GM21447 (cell line): ENCODE results near the gene GK.
A peak's percentile ranks its signal among the peaks of the same experiment; 100 is the strongest.
"Not testable (repeated sequence)": the region's sequence is repeated elsewhere in the genome, so short reads cannot be mapped to it uniquely, and the experiment has no call there.

ENCODE experiments used
- ATAC-seq: cut with Tn5 transposase; IDR thresholded peaks from one replicate; pipeline ENCODE4 v1.9.1; 2021; ENCODE audit not compliant: unreplicated experiment

Gene GK

GRCh38 chrX:30652527-30653414 lies 452 bp upstream of the GK start:
- peak; percentile 86 for ATAC-seq

- not testable (repeated sequence) for ATAC-seq
Observed at GRCh38 chrX:30654386-30654785, 1.2 kb downstream of the GK start.

- no peak for ATAC-seq
Observed at GRCh38 chrX:30654989-30655607, 1.9 kb downstream of the GK start.

DNA sequence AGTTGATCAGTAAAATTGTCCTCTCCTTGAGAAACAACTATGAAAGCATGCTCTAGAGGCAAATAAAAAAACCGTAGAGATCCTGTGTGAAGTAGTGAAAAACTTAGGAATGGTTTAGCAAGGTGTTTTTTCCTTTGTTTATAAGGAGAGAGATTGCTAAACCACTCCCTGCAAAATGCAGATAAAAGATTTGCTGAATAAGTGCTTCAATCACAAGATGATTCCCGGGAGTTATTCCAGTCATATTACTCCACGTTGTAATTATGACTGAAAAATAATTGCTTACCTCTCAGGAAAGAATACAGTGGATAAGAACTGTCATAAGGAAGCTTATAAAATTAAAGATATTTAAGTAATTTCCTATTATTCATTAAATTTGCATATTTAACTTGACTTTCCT lies 2.8 kb downstream of the GK start:
- no peak for ATAC-seq

GRCh38 chrX:30657196-30658161 lies 4.3 kb downstream of the GK start:
- no peak for ATAC-seq

DNA sequence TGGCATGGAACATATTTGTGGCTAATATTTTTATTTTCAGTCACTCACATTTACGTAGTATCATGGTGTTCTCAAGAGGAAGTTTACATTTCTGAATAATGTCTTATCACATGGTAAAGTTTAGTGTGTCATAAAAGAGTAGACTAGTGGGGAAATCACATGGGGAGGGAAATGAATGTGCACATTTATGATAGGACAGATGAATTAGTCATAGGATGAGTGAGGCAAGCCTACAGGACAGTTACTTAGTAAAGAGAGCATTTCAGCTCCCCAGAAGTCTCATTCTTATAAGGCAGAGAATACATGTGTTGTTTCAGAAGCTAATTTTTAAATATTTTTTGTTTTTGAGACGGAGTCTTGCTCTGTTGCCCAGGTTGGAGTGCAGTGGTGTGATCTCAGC lies 6.2 kb downstream of the GK start:
- no peak for ATAC-seq

DNA sequence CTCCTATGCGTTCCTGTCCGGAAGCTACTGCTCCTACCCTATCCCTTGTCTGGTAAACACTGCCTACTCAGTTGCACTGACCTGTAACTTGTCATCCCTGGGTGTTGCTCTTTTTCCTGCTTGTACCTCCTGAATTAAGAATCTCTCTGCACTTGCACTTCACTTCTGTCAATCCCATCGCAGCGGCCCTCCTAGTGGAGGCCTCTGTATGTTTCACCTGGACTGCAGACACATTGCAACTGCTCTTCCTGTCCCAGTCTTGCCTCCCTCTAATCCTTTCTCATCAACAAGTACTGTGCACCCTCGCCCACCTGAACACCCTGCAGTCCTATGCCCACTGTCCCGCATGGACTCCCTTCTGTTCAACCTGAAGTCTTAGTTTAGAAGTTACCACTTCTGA lies 8.0 kb downstream of the GK start:
- ATAC-seq: no peak

DNA sequence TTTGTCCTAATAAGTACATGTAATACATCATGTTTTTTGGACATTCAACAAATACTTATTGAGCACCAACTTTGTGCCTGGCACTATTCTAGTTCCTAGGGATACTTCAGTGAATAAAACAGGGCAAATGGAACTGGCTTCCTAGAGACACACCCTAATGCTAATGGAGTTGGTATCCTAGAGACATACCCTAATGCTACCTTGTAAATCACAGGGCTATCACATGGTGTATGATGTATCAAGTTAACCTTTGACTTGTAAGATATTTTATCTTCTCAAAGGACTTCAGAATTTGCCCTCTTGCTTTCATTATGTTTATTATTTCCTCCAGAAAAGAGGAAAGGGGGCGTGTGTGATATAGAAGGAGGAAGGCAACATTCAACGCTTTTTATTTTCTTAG lies 10.1 kb downstream of the GK start:
- ATAC-seq: no peak

GRCh38 chrX:30665471-30665870 lies 12.2 kb downstream of the GK start:
- ATAC-seq: no peak

- no peak for ATAC-seq
Observed at GRCh38 chrX:30666094-30666493, 12.9 kb downstream of the GK start.

GRCh38 chrX:30668581-30668980 lies 15.4 kb downstream of the GK start:
- ATAC-seq: no peak

- not testable (repeated sequence) for ATAC-seq
Observed at GRCh38 chrX:30671189-30671588, 18.0 kb downstream of the GK start.

- no peak for ATAC-seq
Observed at GRCh38 chrX:30673127-30673796, 20.0 kb downstream of the GK start.

GRCh38 chrX:30673884-30674598 lies 20.8 kb downstream of the GK start:
- ATAC-seq: no peak

- no peak for ATAC-seq
Observed at GRCh38 chrX:30674799-30675198, 21.6 kb downstream of the GK start.

DNA sequence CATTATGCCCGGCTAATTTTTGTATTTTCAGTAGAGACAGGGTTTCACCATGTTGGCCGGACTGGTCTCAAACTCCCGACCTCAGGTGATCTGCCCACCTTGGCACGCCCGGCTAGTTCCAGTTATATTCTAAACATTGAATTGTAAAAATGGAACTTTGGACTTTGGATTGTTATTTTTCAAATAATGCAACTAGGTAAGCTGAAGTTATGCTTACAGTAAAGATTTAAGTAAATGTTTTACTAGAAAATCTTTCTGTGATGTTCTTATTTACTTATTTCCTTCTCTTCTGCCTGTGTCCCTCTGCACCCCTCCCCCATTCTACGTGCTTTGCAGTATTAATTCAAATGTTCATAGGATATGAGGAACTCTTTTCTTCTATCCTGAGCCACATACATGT lies 26.1 kb downstream of the GK start:
- ATAC-seq: no peak

- ATAC-seq: no peak
Observed at GRCh38 chrX:30680618-30681017, 27.4 kb downstream of the GK start.

DNA sequence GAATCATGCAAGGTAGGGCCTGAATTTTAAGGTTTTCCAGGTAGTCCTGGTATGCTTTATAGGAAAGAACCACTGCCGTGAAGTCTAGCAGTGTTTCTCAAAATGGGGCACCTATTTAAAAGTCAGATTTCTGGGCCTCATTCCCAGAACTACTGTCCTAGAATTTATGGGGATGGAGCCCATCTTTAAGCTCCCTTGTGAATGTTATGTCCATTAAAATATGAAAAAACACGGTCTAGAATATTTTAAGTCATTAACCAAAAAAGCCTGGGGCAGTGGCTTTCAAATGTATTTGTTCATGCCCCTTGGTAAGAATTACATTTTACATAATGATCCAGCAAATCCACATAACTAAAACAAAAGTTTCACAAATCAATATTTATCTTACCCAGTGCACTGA lies 35.4 kb downstream of the GK start:
- ATAC-seq: no peak

- no peak for ATAC-seq
Observed at GRCh38 chrX:30689116-30689515, 35.9 kb downstream of the GK start.

DNA sequence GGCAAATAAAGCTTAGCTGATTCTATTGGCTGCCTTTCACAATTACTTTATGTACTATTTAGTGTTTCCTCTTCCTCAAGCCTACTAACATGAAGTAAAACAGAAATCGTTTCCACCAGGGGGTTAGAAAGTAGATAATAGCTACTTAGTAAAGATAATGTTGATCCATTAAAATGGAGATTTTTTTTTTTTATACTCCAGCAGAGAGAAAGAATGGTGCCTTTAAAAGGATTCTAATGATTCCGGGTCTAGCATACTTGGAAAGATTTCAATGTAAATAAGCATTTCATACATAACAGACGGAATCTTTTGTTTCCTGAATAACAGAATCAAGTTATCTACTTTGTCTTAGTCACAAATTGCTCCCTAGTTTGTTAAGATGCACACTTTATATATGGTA lies 37.1 kb downstream of the GK start:
- no peak for ATAC-seq
